Measurements from ENCODE around the gene CYB561D1.

CYB561D1 gene

DNA sequence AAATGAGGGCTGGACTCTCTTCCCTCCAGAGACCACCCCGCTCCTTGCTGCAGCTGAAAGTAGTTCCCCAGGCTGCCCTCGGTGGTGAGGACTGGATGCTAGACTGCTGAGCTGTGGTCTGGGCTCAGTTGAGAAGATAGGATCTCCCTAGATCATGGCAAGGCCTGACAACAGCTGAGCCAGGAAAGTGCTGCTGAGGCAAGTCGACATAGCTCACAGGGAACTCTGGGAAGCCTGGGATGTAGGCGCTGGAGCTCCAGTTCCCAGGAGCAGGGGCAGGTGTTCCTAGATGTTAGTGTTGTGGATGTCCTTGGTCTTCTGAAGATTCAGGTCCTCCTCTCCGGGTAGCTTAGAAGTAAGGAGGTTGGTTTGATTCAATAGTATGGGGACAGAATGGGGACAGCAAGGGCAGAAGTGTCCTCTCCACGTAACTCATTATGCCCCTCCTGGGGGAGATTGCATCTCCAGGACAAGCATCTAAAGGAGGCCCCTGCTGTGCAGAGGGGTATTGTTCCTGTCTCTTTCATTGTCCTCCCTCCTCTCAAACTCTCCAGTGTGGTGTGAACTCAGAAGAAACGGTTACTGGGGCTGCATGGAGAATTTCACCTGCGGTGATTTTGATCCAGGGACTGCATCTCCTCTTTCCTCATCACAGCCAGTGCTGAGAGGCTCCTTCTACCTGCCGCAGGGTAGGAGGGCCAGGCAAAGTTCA lies 3.7 kb downstream of the CYB561D1 start:
- H3K4me1 ChIP-seq (ENCODE audit: insufficient read depth, low read length), result peaks cover 33% of the 10 kb centered on the region
- no peaks in the 10 kb centered on the region for H3K9me3 ChIP-seq (ENCODE audit: low read length)
- H3K36me3 ChIP-seq (ENCODE audit: insufficient read depth, low read length), result peaks cover 11% of the 10 kb centered on the region
- H3K4me3 ChIP-seq (ENCODE audit: low read length), result no peak overlapping the region
- H2AFZ ChIP-seq (ENCODE audit: low read depth, low read length), result no peak overlapping the region
- H3K27me3 ChIP-seq (ENCODE audit: insufficient read depth, low read length), result no peaks in the 10 kb centered on the region

- Histone ChIP-seq H2AFZ (ENCODE audit: low read depth, low read length) (no peak overlapping the region), H3K4me3 (ENCODE audit: low read length) (no peak overlapping the region), H3K9me3 (ENCODE audit: low read length) (no peaks in the 10 kb centered on the region), H3K27me3 (ENCODE audit: insufficient read depth, low read length) (no peaks in the 10 kb centered on the region), H3K4me1 (ENCODE audit: insufficient read depth, low read length) (peaks cover 33% of the 10 kb centered on the region), H3K36me3 (ENCODE audit: insufficient read depth, low read length) (peaks cover 11% of the 10 kb centered on the region)
These were observed 4.4 kb downstream of the CYB561D1 start for GRCh38 chr1:109498161-109498801.

GRCh38 chr1:109499081-109499480 lies 5.2 kb downstream of the CYB561D1 start:
- Histone ChIP-seq H3K9me3 (ENCODE audit: low read length) (no peaks in the 10 kb centered on the region), H2AFZ (ENCODE audit: low read depth, low read length) (no peak overlapping the region), H3K36me3 (ENCODE audit: insufficient read depth, low read length) (peaks cover 11% of the 10 kb centered on the region), H3K4me3 (ENCODE audit: low read length) (no peak overlapping the region), H3K27me3 (ENCODE audit: insufficient read depth, low read length) (no peaks in the 10 kb centered on the region), H3K4me1 (ENCODE audit: insufficient read depth, low read length) (peaks cover 33% of the 10 kb centered on the region)

- no peaks in the 10 kb centered on the region for H3K27me3 ChIP-seq (ENCODE audit: insufficient read depth, low read length)
- peaks cover 11% of the 10 kb centered on the region for H3K36me3 ChIP-seq (ENCODE audit: insufficient read depth, low read length)
- H3K4me1 ChIP-seq (ENCODE audit: insufficient read depth, low read length), result peaks cover 32% of the 10 kb centered on the region
- H3K9me3 ChIP-seq (ENCODE audit: low read length), result no peaks in the 10 kb centered on the region
- H2AFZ ChIP-seq (ENCODE audit: low read depth, low read length), result no peak overlapping the region
- H3K4me3 ChIP-seq (ENCODE audit: low read length), result no peak overlapping the region
These were observed 6.0 kb downstream of the CYB561D1 start for GRCh38 chr1:109499661-109500536.

- Histone ChIP-seq H3K4me3 (ENCODE audit: low read length) (no peak overlapping the region), H3K9me3 (ENCODE audit: low read length) (no peaks in the 10 kb centered on the region)
These were observed 7.1 kb downstream of the CYB561D1 start for GRCh38 chr1:109500941-109501381.

DNA sequence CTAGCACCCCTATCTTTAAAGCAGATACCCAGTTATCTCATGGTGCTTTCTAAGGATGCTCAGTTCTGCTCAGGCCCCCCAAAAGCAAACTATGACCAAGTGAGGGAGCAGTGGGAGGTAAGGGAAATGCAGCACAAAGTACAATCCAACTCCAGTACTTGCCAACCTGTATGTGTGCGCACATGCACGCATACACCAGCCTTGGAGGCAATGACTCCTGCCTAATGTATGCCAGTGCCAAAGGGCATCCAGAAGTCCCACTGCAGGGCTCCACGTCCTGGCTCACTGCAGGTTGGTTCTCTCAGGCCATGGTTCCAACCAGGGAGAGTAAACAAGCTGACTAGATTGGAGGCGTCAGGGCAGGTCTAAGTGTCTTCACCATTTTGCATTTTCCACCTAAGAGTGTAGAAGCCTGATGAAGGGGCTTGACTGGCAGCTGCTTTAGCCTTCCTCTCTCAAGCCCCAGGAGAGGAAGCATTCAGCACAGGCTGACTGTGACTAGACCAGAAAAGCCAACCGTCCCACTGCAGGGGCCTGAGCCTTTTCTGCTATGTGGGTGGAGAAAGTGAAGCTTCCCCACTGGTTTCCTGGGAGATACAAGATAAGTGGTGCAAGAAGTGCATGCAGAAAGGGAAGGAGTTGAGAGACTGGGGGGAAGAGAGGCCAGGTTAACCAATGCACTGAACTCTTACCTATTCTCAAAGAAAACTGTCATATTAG lies 7.9 kb downstream of the CYB561D1 start:
- Histone ChIP-seq H3K27me3 (ENCODE audit: insufficient read depth, low read length) (no peaks in the 10 kb centered on the region), H3K9me3 (ENCODE audit: low read length) (no peaks in the 10 kb centered on the region), H2AFZ (ENCODE audit: low read depth, low read length) (no peak overlapping the region), H3K36me3 (ENCODE audit: insufficient read depth, low read length) (peaks cover 4% of the 10 kb centered on the region), H3K4me1 (ENCODE audit: insufficient read depth, low read length) (peaks cover 32% of the 10 kb centered on the region), H3K4me3 (ENCODE audit: low read length) (no peak overlapping the region)

More at GRCh38 chr1:109500941-109501381, 7.1 kb downstream of the CYB561D1 start:
- Histone ChIP-seq H3K36me3 (ENCODE audit: insufficient read depth, low read length) (peaks cover 8% of the 10 kb centered on the region), H3K27me3 (ENCODE audit: insufficient read depth, low read length) (no peaks in the 10 kb centered on the region), H2AFZ (ENCODE audit: low read depth, low read length) (no peak overlapping the region), H3K4me1 (ENCODE audit: insufficient read depth, low read length) (peaks cover 32% of the 10 kb centered on the region)

DNA sequence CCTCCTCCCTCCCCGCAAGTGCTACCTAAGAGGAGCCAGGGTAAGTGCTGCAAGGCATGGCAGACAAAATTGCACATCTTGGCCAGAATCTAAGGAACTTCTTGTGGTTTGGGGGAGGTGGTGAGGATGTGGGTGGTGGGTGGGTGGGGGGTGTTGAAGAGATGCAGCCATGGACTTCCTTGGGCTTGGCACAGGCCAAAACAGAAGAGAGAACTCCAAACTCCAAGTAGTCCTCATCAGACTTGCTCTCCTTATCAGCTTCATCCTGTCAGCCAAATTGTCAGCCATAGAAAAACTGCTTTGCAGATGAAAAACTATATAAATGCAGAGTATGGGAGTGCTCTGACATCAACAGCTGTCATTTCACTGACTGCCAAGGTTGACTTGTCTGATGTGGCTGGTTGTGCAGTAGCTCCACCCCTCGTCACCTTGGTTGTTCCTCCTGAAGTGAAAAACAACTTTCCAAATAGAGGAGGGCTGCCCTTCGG lies 8.5 kb downstream of the CYB561D1 start:
- H3K36me3 ChIP-seq (ENCODE audit: insufficient read depth, low read length), result peaks cover 4% of the 10 kb centered on the region
- no peak overlapping the region for H2AFZ ChIP-seq (ENCODE audit: low read depth, low read length)
- H3K9me3 ChIP-seq (ENCODE audit: low read length), result no peaks in the 10 kb centered on the region
- H3K27me3 ChIP-seq (ENCODE audit: insufficient read depth, low read length), result no peaks in the 10 kb centered on the region
- peaks cover 28% of the 10 kb centered on the region for H3K4me1 ChIP-seq (ENCODE audit: insufficient read depth, low read length)
- no peak overlapping the region for H3K4me3 ChIP-seq (ENCODE audit: low read length)

DNA sequence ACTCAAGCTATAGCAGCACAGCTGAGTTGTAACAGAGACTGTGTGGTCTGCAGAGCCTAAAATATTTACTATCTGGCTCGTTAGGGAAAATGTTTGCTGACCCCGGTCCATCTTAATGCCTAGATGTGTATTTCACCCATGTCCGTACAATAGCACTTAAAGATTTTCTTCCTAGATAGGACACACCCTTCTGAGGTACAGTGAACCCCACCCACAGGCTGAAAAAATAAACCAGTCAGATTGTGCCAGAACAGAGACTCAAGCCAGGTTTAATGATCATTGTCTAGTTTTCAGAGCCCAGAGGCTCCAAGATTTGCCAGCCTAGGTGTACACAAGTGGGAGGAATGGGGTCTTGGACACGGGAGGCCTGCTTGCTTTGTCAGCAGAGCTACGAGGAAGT lies 10.0 kb downstream of the CYB561D1 start:
- Histone ChIP-seq H3K4me1 (ENCODE audit: insufficient read depth, low read length) (peaks cover 18% of the 10 kb centered on the region), H2AFZ (ENCODE audit: low read depth, low read length) (no peak overlapping the region), H3K36me3 (ENCODE audit: insufficient read depth, low read length) (peaks cover 4% of the 10 kb centered on the region), H3K4me3 (ENCODE audit: low read length) (no peak overlapping the region), H3K9me3 (ENCODE audit: low read length) (no peaks in the 10 kb centered on the region), H3K27me3 (ENCODE audit: insufficient read depth, low read length) (no peaks in the 10 kb centered on the region)

GRCh38 chr1:109504974-109505373 lies 11.1 kb downstream of the CYB561D1 start:
- Histone ChIP-seq H3K4me3 (ENCODE audit: low read length) (no peak overlapping the region), H3K9me3 (ENCODE audit: low read length) (no peaks in the 10 kb centered on the region), H3K36me3 (ENCODE audit: insufficient read depth, low read length) (no peaks in the 10 kb centered on the region), H3K4me1 (ENCODE audit: insufficient read depth, low read length) (peaks cover 23% of the 10 kb centered on the region), H3K27me3 (ENCODE audit: insufficient read depth, low read length) (no peaks in the 10 kb centered on the region), H2AFZ (ENCODE audit: low read depth, low read length) (no peak overlapping the region)

DNA sequence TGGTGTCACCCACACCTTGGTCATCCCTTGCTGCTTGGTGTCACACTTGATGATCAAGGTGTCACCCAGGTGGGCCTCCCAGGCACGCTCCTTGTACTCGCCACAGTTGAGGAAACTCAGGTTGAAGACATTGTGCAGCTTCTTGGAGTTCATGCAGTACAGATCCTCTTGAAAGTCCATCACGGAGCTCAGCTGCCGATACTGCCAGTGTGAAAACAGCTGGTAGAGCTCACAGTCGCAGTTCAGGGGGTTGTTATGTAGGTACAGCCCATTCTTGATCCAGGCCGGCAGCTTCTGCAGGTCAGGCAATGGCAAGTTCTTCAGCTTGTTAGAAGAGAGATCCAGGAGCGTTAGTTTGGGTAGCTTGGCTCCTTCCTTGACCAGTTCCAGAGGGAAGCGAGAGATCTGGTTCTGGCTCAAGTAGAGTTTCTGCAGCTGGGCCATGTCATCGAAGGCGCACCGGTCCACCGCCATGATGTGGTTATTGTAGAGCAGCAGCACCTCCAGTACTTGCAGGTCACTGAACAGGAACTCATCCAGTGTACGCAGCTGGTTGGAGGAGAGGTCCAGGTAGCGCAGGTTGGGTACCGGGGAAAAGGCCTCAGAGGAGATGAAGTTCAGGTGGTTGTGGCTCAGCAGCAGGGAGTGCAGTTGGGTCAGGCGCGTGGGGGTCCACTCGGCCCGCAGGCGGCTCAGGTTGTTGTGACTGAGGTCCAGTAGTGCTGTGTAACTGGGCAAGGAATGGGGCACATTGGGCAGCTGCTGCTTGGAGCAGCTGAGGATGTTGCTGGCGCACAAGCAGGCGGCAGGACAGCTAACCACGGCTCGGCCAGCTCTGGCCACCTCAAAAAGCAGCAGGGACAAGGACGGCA lies 14.3 kb downstream of the CYB561D1 start:
- H3K4me1 ChIP-seq (ENCODE audit: insufficient read depth, low read length), result peaks cover 13% of the 10 kb centered on the region
- no peaks in the 10 kb centered on the region for H3K27me3 ChIP-seq (ENCODE audit: insufficient read depth, low read length)
- H3K4me3 ChIP-seq (ENCODE audit: low read length), result no peak overlapping the region
- H3K9me3 ChIP-seq (ENCODE audit: low read length), result no peaks in the 10 kb centered on the region
- no peaks in the 10 kb centered on the region for H3K36me3 ChIP-seq (ENCODE audit: insufficient read depth, low read length)
- no peak overlapping the region for H2AFZ ChIP-seq (ENCODE audit: low read depth, low read length)

GRCh38 chr1:109508873-109509175 lies 14.9 kb downstream of the CYB561D1 start:
- Histone ChIP-seq H3K4me3 (ENCODE audit: low read length) (peak overlapping the region; percentile 85), H2AFZ (ENCODE audit: low read depth, low read length) (no peak overlapping the region), H3K9me3 (ENCODE audit: low read length) (no peaks in the 10 kb centered on the region), H3K4me1 (ENCODE audit: insufficient read depth, low read length) (peaks cover 13% of the 10 kb centered on the region), H3K36me3 (ENCODE audit: insufficient read depth, low read length) (no peaks in the 10 kb centered on the region), H3K27me3 (ENCODE audit: insufficient read depth, low read length) (no peaks in the 10 kb centered on the region)

Data from neuron (in vitro differentiated cells).